ENCODE results near the gene NAXE.
"Not testable (repeated sequence)": the region's sequence is repeated elsewhere in the genome, so short reads cannot be mapped to it uniquely, and the experiment has no call there.

Gene NAXE

GRCh38 chr1:156624814-156625435, 33.3 kb downstream of the NAXE start:
- no peak for DNase-seq

- DNase-seq: peak; percentile 55
These were observed 34.0 kb downstream of the NAXE start for GRCh38 chr1:156625436-156626078.

GRCh38 chr1:156626079-156626438, 34.5 kb downstream of the NAXE start:
- DNase-seq: no peak

GRCh38 chr1:156627313-156627880, 35.8 kb downstream of the NAXE start:
- peak; percentile 39 for DNase-seq

GRCh38 chr1:156629823-156630449, 38.4 kb downstream of the NAXE start:
- no peak for DNase-seq

GRCh38 chr1:156631152-156631551, 39.6 kb downstream of the NAXE start:
- DNase-seq: not testable (repeated sequence)

GRCh38 chr1:156632355-156632754, 40.8 kb downstream of the NAXE start:
- DNase-seq: no peak

- no peak for DNase-seq
These were observed 46.8 kb downstream of the NAXE start for GRCh38 chr1:156638189-156638985.

- no peak for DNase-seq
These were observed 48.1 kb downstream of the NAXE start for GRCh38 chr1:156639601-156640101.

GRCh38 chr1:156640842-156641706, 49.5 kb downstream of the NAXE start:
- no peak for DNase-seq

- no peak for DNase-seq
These were observed 50.2 kb downstream of the NAXE start, which contains the start of gene BCAN for GRCh38 chr1:156641761-156642264. Gene BCAN (plus strand): TSS chr1:156642117. CDS start chr1:156646055, 3,938 bp downstream.

- DNase-seq: no peak
These were observed 50.9 kb downstream of the NAXE start for GRCh38 chr1:156642265-156643048.

- DNase-seq: no peak
These were observed 51.6 kb downstream of the NAXE start for GRCh38 chr1:156643049-156643777.

- DNase-seq: peak; percentile 70
These were observed 52.2 kb downstream of the NAXE start for GRCh38 chr1:156643778-156644092.
